Aorta (tissue), 5 donors: ENCODE data around the gene ARHGAP26. TPM values are rescaled to one million over a fixed set of nuclear protein-coding genes. Genes with fewer than 3 reads are reported as not detected.

Experiments
- ATAC-seq: fragments of 200-7000 bp; cut with Tn5 transposase; one replicate; pipeline ENCODE4 v1.9.1; 2022; ENCODE audit warnings: moderate library complexity; ENCODE audit not compliant: low FRiP score
- DNase-seq, 2 donors: peaks; one replicate each; pipeline ENCODE4 v3.0.0-alpha.2; 2020
- H3K27ac ChIP-seq, 2 donors: one replicate each; pipeline ENCODE4 v1.5.1; 2013; ENCODE audit warnings: low read length in 2 of 2, mild to moderate bottlenecking in 2 of 2, moderate library complexity in 2 of 2, control low read depth in 1 of 2, inconsistent platforms in 1 of 2, low read depth in 1 of 2
- H3K27me3 ChIP-seq, 2 donors: one replicate each; pipeline ENCODE4 v1.6.1; 2013; ENCODE audit warnings: control low read depth in 1 of 2, low read length in 1 of 2, mild to moderate bottlenecking in 1 of 2, moderate library complexity in 1 of 2; ENCODE audit not compliant: insufficient read depth in 2 of 2, control insufficient read depth in 1 of 2
- H3K36me3 ChIP-seq, 2 donors: one replicate each; pipeline ENCODE4 v1.6.1; 2013; ENCODE audit warnings: control low read depth in 1 of 2, low read length in 1 of 2, mild to moderate bottlenecking in 1 of 2; ENCODE audit not compliant: insufficient read depth in 2 of 2, control insufficient read depth in 1 of 2
- H3K4me1 ChIP-seq, 2 donors: one replicate each; pipeline ENCODE4 v1.6.1; 2013; ENCODE audit warnings: low read length in 2 of 2, control low read depth in 1 of 2, mild to moderate bottlenecking in 1 of 2, moderate library complexity in 1 of 2; ENCODE audit not compliant: insufficient read depth in 2 of 2, control insufficient read depth in 1 of 2
- H3K4me3 ChIP-seq, 2 donors: one replicate each; pipeline ENCODE4 v1.5.1; 2013; ENCODE audit warnings: low read length in 2 of 2, control low read depth in 1 of 2, mild to moderate bottlenecking in 1 of 2
- H3K9me3 ChIP-seq: one replicate; pipeline ENCODE4 v1.6.1; 2013; ENCODE audit warnings: mild to moderate bottlenecking, low read length; ENCODE audit not compliant: control insufficient read depth
- WGBS, 2 donors: extraction: QIAGEN DNeasy Blood & Tissue Kit; methylation state at CpG; one replicate each; pipeline ENCODE4 v1.1.7; 2013; 5-methylcytosine and 5-hydroxymethylcytosine counted together
- intact Hi-C, 2 donors: fragments of 100-400 bp; cut with DNase I; formaldehyde crosslinking; loops; one replicate each; pipeline versions ENCODE4 v1.14.2 to v1.15.0; 2022
- polyA plus RNA-seq, 2 donors: library from polyadenylated mRNA; stranded (reverse); fragments of 200-250 nt; gene quantifications; one replicate each; pipeline ENCODE4 v1.2.3, GENCODE V29; 2013
- total RNA-seq, 2 donors: library from RNA; stranded (reverse); fragmentation: NEBNext Ultra II Directional; extraction: Animal tissue kit (Norgen Biotek cat#: 25700); gene quantifications; one replicate each; pipeline ENCODE4 v1.2.1, GENCODE V29; 2021
- donor health status: healthy with polysubstance abuse.
- donor health status: Bipolar disorder and iron deficiency.
- donor health status: DM: no; HTN: no; CAD: no.
- donor health status: DM: no; HTN: no; CAD: no.
- donor health status: DM: yes; HTN: yes; CAD: no.

The ARHGAP26 gene
- total and polyA plus RNA-seq, 4 donors = 4.5 to 70.7 (median 29.6) TPM

DNA sequence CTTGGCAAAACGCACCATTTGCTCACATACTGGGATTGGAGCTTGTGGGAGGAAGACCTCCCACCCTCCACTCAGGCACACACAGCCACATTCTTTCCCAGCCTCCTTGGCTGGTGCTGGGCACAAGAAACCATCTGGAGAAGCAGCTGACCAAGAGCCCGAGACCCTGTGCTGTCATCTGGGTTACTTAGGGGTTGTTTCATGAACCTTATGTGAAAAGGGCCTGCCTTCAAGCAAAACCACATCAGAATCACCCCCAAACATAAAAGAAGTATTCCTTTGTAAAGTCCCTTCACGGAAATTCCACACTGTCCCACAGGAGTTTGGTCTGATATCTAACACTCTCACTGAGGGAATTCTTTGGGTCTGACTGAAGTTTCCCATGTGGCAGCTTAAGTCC lies 461.2 kb downstream of the ARHGAP26 start:
- no peak overlapping the region for H3K27ac ChIP-seq
- no peak overlapping the region for H3K4me3 ChIP-seq
- H3K4me1 ChIP-seq = no peaks in the 10 kb centered on the region
- ATAC-seq (no peak), DNase-seq (no peak)
- whole genome bisulfite sequencing, 2 donors = 44 to 60% methylated on average over 3 of the region's 3 CpGs
- no peaks in the 10 kb centered on the region for H3K9me3 ChIP-seq
- no peaks in the 10 kb centered on the region for H3K36me3 ChIP-seq
- intact Hi-C loops = no loop called here
- H3K27me3 ChIP-seq = no peaks in the 10 kb centered on the region

DNA sequence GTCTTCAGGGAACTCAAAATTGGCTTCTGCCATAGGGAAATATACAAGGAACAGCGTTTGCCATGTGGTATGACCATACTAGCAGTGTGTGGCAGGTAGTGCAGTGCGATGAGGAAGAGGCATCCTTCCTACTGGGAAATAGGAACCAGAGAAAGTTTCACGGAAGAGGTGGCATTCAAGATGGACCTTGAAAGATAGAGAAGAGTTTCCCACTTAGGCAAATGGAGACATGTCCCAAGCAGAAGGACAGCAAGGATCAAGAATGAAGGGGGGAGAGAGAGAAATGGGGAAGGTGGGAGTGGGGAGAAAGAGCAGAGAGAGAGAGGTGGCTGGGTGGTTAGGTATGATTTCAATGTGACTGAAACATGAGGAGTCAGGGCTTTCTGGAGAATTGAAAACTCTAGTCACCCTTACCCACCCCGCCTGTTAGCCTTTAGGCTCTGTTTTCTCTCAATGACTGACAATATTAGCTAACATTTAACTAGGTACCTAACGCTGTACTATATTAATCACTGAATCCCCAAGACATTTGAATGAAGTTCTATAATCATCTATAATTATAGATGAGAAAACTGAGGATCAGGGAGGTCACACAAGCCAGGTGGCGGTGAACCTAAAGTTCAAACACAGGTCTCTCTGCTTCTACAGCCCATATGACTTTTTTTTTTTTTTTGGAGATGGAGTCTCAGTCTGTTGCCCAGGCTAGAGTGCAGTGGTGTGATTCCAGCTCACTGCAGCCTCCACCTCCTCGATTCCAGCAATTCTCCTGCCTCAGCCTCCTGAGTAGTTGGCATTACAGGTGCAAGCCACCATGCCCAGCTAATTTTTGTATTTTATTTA lies 462.0 kb downstream of the ARHGAP26 start:
- no peak overlapping the region for H3K4me3 ChIP-seq
- H3K9me3 ChIP-seq = no peaks in the 10 kb centered on the region
- no peaks in the 10 kb centered on the region for H3K27me3 ChIP-seq
- H3K36me3 ChIP-seq = no peaks in the 10 kb centered on the region
- 96 to 98% methylated on average over 7 of the region's 7 CpGs for WGBS, 2 donors
- intact Hi-C loops = no loop called here
- no peaks in the 10 kb centered on the region for H3K4me1 ChIP-seq
- H3K27ac ChIP-seq = no peak overlapping the region
- no peak for DNase-seq
- ATAC-seq = no peak

DNA sequence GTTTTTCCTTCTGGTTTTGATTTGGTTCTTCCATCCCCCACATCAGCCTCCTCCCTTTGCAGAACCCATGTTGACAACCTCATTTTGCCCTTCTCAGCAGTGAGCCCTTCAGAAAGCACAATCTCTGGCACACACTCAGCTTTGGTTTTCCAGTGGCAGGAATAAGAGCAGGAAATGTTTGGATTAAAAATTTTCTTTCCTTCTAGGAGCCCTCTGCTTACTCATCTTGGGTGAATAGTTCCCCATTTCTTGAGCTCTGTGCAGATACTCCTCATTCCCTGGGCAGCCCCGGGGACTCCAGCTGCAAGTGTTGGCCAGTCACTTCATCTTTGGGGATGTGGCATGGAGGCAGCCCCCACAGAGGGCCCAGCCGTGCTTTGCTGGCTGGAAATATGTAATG lies 462.9 kb downstream of the ARHGAP26 start:
- WGBS, 2 donors = 65 to 72% methylated on average over 2 of the region's 2 CpGs
- Histone ChIP-seq H3K36me3 (no peaks in the 10 kb centered on the region), H3K4me3 (no peak overlapping the region), H3K4me1 (no peaks in the 10 kb centered on the region), H3K27ac (no peak overlapping the region), H3K27me3 (no peaks in the 10 kb centered on the region), H3K9me3 (no peaks in the 10 kb centered on the region)
- intact Hi-C loops = no loop called here
- ATAC-seq (no peak), DNase-seq (no peak)

DNA sequence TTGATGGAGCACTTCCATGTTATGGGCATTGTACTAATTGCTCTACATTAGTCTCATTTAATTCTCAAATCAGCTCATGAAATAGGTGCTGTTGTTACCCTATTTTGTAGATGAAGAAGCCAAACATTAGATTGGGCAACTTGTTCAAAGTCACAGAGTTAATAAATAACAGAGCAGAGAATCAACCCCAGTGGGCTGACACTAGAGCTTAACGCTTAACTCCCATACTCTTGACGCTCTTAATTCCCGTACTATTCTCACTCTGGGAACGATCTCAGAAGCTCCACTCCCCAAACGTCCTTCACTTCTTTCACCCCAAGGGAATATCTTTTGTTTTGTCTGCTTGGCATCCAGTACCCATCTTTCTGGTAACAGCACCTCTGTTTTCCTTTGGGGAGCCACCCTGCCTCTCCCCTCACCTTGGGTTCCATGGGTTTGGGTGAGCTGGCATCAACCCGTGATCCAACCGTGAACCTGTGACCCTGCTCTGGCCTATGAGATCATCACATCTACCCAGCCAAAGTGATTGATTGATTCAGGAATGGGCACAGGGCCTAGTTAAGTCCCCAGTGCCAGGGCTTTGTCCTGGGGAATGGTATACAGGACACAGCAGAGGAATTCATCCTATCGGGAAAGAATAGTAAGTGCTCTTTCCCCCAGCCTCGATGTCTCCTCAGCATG lies 464.1 kb downstream of the ARHGAP26 start:
- no peak overlapping the region for H3K27ac ChIP-seq
- H3K36me3 ChIP-seq = no peaks in the 10 kb centered on the region
- intact Hi-C loops = no loop called here
- no peak overlapping the region for H3K4me3 ChIP-seq
- H3K4me1 ChIP-seq = no peaks in the 10 kb centered on the region
- no peaks in the 10 kb centered on the region for H3K27me3 ChIP-seq
- H3K9me3 ChIP-seq = no peaks in the 10 kb centered on the region
- WGBS, 2 donors = 85 to 90% methylated on average over 9 of the region's 9 CpGs
- DNase-seq = no peak
- no peak for ATAC-seq

DNA sequence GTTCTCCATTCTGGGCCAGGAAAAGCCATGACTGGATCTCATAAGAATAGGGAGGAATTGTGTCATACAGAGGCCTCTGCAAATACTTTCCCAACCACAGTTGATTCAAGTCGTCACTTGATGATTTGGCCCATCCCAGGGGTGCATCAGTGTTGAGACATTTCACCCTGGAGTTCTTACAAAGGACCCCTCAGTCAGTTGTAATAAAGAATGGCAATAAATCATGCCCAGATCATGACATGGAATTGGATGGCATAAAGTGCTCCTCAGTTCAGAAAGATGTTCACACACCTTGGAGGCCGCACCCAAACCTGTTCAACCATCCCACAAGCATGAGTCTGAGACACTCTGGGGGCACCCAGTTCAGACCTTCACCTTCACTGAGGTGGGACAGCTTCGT lies 465.2 kb downstream of the ARHGAP26 start:
- no peak overlapping the region for H3K27ac ChIP-seq
- H3K36me3 ChIP-seq = no peaks in the 10 kb centered on the region
- intact Hi-C loops = no loop called here

DNA sequence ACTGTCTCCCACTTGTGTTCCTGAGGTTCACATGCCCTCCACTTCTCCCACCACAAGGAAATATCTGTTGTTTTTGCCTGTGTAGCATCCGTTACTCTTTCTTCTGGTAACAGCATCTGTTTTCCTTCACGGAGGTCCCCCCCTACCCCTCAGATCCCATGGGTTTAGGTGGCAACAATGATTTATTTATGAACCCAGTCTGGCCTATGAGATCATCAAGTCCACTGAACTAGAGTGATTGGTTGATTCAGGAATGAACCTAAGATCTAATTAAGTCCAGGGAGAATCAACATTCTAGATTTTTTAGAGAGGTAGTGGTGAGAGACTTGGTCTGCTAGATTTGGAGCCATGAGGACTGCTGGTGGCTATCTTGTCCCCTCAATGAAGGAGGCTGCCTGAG lies 466.5 kb downstream of the ARHGAP26 start:
- DNase-seq (no peak), ATAC-seq (no peak)
- no peaks in the 10 kb centered on the region for H3K36me3 ChIP-seq
- H3K27ac ChIP-seq = no peak overlapping the region
- H3K4me3 ChIP-seq = no peak overlapping the region
- no peaks in the 10 kb centered on the region for H3K4me1 ChIP-seq
- H3K27me3 ChIP-seq = no peaks in the 10 kb centered on the region
- intact Hi-C loops = no loop called here
- H3K9me3 ChIP-seq = no peaks in the 10 kb centered on the region
- WGBS, 2 donors = 63 to 67% methylated on average over 2 of the region's 2 CpGs

More for the DNA sequence above, 465.2 kb downstream of the ARHGAP26 start:
- Histone ChIP-seq H3K4me1 (no peaks in the 10 kb centered on the region), H3K9me3 (no peaks in the 10 kb centered on the region), H3K27me3 (no peaks in the 10 kb centered on the region), H3K4me3 (no peak overlapping the region)
- 68% methylated on average over 3 of the region's 3 CpGs for WGBS, 2 donors
- DNase-seq (no peak), ATAC-seq (no peak)

DNA sequence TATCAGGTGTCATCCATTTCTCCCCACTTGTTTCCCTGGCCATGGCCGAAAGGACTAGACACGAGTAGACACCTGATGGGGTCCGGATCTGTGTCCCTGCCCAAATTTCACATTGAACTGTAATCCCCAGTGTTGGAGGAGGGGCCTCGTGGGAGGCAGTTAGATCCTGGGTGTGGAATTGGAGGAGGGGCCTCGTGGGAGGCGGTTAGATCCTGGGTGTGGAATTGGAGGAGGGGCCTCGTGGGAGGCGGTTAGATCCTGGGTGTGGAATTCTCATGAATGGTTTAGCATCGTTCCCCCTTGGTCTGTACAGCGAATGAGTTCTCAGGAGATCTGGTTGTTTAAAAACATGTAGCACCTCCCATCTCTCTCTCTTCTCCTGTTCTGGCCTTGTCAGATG lies 467.5 kb downstream of the ARHGAP26 start:
- no peak for DNase-seq
- intact Hi-C loops = no loop called here
- 93 to 96% methylated on average over 10 of the region's 10 CpGs for WGBS, 2 donors
- no peaks in the 10 kb centered on the region for H3K36me3 ChIP-seq
- H3K4me3 ChIP-seq = no peak overlapping the region
- H3K27ac ChIP-seq = no peak overlapping the region
- no peaks in the 10 kb centered on the region for H3K27me3 ChIP-seq
- ATAC-seq = no peak
- H3K9me3 ChIP-seq = no peaks in the 10 kb centered on the region
- no peaks in the 10 kb centered on the region for H3K4me1 ChIP-seq

DNA sequence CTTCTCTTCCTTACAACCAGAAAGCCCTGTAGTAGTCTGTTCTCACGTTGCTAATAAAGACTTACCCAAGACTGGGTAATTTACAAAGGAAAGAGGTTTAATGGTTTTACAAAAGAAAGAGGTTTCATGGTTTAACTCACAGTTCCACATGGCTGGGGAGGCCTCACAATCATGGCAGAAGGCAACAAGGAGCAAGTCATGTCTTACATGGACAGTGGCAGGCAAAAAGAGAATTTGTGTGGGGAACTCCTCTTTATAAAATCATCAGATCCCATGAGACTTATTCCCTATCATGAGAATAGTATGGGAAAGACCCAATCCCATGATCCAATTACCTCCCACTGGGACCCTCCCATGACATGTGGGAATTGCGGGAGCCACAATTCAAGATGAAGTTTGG lies 468.4 kb downstream of the ARHGAP26 start:
- 99 to 100% methylated on average over 2 of the region's 2 CpGs for WGBS, 2 donors
- no peak for ATAC-seq
- Histone ChIP-seq H3K36me3 (no peaks in the 10 kb centered on the region), H3K27ac (no peak overlapping the region), H3K4me3 (no peak overlapping the region), H3K27me3 (no peaks in the 10 kb centered on the region), H3K9me3 (no peaks in the 10 kb centered on the region), H3K4me1 (peaks cover 0 to 2% of the 10 kb centered on the region in 2 donors)
- intact Hi-C loops = no loop called here
- DNase-seq = no peak
